PFSK-1 (cell line): ENCODE measurements around the gene GALNT5.

Source experiments
- POLR2AphosphoS5 ChIP-seq: IDR thresholded peaks from 2 replicates; pipeline ENCODE4 v1.6.1; 2012; ENCODE audit warnings: low read depth, mild to moderate bottlenecking, control low read depth, low read length, moderate library complexity
- TAF1 ChIP-seq: IDR thresholded peaks from 2 replicates; pipeline ENCODE4 v1.6.1; 2012; ENCODE audit warnings: low read length, control low read depth, borderline replicate concordance; ENCODE audit not compliant: insufficient read depth
- TF ChIP-seq, protein P1 (sequence below), 2 experiments: IDR thresholded peaks; 2 replicates each; pipeline versions ENCODE4 v1.6.1 to v1.8.0; 2011 to 2012; ENCODE audit warnings: low read depth in 2 of 2, low read length in 2 of 2, control low read depth in 1 of 2, inconsistent platforms in 1 of 2, mild to moderate bottlenecking in 1 of 2, moderate library complexity in 1 of 2; ENCODE audit not compliant: insufficient read depth in 1 of 2

- no peak for TF ChIP-seq TAF1
- no peak for TF ChIP-seq POLR2AphosphoS5
- TF ChIP-seq, protein P1, sequence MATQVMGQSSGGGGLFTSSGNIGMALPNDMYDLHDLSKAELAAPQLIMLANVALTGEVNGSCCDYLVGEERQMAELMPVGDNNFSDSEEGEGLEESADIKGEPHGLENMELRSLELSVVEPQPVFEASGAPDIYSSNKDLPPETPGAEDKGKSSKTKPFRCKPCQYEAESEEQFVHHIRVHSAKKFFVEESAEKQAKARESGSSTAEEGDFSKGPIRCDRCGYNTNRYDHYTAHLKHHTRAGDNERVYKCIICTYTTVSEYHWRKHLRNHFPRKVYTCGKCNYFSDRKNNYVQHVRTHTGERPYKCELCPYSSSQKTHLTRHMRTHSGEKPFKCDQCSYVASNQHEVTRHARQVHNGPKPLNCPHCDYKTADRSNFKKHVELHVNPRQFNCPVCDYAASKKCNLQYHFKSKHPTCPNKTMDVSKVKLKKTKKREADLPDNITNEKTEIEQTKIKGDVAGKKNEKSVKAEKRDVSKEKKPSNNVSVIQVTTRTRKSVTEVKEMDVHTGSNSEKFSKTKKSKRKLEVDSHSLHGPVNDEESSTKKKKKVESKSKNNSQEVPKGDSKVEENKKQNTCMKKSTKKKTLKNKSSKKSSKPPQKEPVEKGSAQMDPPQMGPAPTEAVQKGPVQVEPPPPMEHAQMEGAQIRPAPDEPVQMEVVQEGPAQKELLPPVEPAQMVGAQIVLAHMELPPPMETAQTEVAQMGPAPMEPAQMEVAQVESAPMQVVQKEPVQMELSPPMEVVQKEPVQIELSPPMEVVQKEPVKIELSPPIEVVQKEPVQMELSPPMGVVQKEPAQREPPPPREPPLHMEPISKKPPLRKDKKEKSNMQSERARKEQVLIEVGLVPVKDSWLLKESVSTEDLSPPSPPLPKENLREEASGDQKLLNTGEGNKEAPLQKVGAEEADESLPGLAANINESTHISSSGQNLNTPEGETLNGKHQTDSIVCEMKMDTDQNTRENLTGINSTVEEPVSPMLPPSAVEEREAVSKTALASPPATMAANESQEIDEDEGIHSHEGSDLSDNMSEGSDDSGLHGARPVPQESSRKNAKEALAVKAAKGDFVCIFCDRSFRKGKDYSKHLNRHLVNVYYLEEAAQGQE (IDR thresholded peaks at IDR 0.05; ENCODE audit: insufficient read depth in 1 of 2, low read depth in 2 of 2, low read length in 2 of 2), result no peak
These were observed 64.0 kb downstream of the GALNT5 start for GRCh38 chr2:157321466-157321865.
